GM18505 (cell line): ENCODE data around the gene BCAS1.

ENCODE experiments used
- ATAC-seq: cut with Tn5 transposase; IDR thresholded peaks from one replicate; pipeline ENCODE4 v1.9.1; 2021; ENCODE audit not compliant: unreplicated experiment
- POLR2A ChIP-seq: IDR thresholded peaks from 4 replicates; pipeline ENCODE4 v1.6.1; 2011; ENCODE audit warnings: borderline replicate concordance; ENCODE audit not compliant: insufficient read depth, insufficient read length; ENCODE audit errors: extremely low read depth

BCAS1 gene

DNA sequence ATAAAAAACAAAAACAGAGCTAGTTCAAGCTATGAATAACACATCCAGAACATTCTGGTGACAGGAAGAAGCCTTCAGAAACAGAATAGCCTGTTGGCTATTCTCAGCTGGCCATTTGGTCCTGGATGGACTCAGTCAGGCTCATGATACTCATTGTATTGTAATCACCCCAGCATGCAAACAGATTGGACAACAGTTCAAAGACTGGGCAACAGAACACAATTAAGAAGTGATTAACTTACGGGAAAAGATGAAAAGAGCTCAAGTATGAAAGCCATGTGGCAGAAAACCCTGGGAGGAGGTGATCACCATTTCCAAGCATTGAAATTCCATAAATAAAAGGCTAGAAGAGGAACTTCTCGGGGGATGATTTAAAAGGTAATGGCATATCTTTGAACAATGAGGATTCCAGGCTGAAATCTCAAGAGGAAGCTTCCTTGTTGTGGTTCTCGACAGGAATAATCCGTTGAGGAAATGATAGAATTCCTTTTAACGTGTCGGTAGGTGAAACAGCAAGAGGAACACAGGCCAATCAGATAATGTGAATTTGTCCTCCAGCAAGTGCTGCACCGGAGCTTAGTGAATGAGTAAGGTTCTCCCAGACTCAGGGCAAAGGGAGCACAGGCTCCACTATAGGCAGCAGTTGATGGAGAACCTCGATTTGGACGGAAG lies 172.4 kb downstream of the BCAS1 start:
- ATAC-seq, result no peak
- TF ChIP-seq POLR2A, result no peak

DNA sequence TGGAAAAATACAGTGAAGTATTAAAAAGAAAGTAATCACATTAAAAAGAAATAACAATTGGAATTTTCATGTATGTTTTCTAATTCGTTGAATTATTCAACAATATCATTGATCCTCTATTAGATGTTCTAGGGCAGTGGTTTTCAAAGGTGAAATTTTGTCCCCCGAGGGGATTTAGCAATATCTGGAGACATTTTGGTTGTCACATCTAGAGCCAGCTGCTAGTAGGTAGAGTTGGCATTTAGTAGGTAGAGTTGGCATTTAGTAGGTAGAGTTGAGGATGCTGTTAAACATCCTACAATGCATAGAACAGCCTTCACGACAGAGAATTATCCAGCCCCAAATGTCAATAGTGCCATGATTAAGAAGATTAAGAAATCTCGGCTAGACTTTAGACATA lies 173.7 kb downstream of the BCAS1 start:
- no peak for ATAC-seq
- TF ChIP-seq POLR2A, result no peak

DNA sequence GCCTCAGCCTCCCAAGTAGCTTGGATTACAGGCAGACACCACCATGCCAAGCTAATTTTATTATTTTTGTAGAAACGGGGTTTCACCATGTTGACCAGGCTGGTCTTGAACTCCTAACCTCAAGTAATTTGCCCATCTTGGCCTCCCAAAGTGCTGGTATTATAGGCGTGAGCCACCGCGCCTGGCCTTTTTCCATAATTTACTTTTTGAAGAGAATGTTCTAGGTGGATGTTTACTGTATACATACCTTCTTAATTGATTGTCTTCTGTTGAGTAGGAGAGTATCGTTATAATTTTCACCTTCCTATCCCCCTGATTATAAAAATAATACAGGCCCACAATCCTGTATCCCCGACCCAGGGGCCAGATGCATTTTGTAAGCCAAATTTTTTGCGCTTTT lies 174.4 kb downstream of the BCAS1 start:
- TF ChIP-seq POLR2A, result no peak
- ATAC-seq, result no peak

DNA sequence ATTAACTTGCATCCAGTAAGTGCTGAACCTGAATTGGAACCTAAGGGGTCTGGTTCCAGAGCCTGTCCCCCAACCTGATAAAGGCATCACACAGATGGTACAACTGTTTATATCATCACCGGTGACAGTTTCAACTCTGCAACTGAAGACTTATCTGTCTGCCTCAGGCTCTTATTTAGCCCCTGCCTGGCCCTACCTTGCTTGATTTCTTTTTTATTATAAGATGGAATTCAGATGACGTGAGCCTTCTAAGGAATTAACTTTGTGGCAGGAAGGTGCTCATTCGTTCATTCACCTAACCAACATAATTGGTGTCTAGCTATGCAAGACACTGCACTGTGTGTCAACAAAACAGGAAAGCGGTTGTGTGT lies 175.0 kb downstream of the BCAS1 start:
- TF ChIP-seq POLR2A, result no peak
- no peak for ATAC-seq

DNA sequence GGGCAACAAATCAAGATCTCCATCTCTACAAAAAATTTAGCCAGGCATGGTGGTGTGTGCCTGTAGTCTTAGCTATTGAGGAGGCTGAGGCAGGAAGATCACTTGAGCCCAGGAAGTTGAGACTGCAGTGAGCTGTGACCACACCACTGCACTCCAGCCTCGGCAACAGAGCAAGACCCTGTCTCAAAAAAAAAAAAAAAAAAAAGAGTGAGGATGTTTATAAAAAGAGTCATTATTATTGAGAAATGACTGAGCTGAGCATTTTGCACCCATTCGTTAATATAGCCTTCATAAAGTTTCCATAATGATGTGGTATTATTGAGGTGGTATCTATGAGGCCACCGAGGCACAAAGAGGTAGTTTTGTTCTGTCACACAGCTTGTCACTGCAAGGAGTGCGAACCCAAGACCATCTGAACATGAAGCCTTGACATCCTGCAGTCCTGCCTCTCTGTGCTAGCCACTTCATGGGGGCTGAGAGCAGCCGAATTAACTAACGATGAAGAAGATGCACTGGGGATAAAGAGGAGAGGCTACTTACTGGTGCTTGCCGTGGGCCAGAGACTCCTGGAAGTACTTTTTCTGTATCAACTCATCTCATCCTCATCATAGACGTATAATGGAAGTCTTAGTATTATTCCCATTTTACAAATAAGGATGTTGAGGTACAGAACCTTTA lies 175.5 kb downstream of the BCAS1 start:
- no peak for TF ChIP-seq POLR2A
- no peak for ATAC-seq
